ENCODE data around the gene RAB11B. TPM values are rescaled to one million over a fixed set of nuclear protein-coding genes. Genes with fewer than 3 reads are reported as not detected.
"Not testable (repeated sequence)": the region's sequence is repeated elsewhere in the genome, so short reads cannot be mapped to it uniquely, and the experiment has no call there.

Gene RAB11B
- total RNA-seq (102 TPM), polyA plus RNA-seq (10 to 100 TPM; 50.2 to 62.0 (median 51.6) TPM)

DNA sequence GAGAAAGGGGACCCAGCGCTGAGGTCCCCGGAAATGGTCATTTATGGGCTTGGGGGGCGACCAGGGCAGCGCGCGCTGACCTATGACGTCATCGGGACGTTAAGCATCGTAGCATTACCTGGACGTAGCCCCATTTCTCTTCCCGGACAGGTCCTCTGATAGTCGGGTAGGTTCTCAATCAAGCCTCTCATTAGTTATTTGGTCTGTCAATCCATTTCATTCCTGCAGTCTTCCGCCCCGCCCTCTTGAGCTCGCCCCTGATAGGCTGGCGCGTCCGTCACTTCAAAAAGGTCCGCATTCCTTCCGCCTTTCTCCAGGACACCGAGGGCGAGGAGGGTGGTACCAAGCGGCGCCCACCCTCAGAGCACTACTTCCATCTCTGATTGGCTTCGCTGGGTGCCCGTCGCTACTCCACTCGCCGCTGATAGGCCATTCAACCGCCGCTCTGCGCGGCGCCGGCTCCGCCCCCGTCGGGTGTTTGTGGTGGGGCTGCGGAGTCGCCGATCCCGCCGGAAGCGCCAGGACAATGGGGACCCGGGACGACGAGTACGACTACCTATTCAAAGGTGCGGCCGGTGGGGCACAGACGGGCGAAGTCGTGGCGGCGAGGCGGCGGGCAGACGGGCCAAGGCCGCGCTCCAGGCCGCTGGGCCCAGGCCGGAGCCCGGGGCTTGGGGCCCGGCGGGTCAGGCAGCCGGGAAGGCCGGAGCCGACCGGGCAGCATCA lies at the start of gene RAB11B:
Gene RAB11B (plus strand): TSS at position 470 of the 726 bp plus-strand sequence. CDS start 57 bp downstream, at position 527.
- Mint-ChIP-seq H3K36me3 (no peaks in the 10 kb centered on the region), H3K27ac (peak within 1 kb of the TSS; percentile 84 to 96 (median 95)), H3K9me3 (no peaks in the 10 kb centered on the region), H3K27me3 (no peaks in the 10 kb centered on the region), H3K4me3 (peak within 1 kb of the TSS; percentile 91 to 98 (median 96)), H3K4me1 (peaks cover 6 to 43% (median 9%) of the 10 kb centered on the region in 4 donors)
- H3K27me3 ChIP-seq (ENCODE audit: control insufficient read depth, insufficient read depth, low read length) = no peaks in the 10 kb centered on the region
- no peaks in the 10 kb centered on the region for H3K36me3 ChIP-seq (ENCODE audit: control insufficient read depth, insufficient read depth, low read length)
- H3K4me3 ChIP-seq (ENCODE audit: low read depth, low read length) = peak within 1 kb of the TSS; percentile 75
- no peaks in the 10 kb centered on the region for H3K9me3 ChIP-seq (ENCODE audit: control insufficient read depth in 2 of 2, low read length in 2 of 2)
- ATAC-seq (ENCODE audit: low read depth in 2 of 2) (peak; percentile 93 to 94), DNase-seq (peak; percentile 96 to 100 (median 99))
- peak within 1 kb of the TSS; percentile 98 for H3K27ac ChIP-seq (ENCODE audit: insufficient read depth, low read length, poor library complexity, severe bottlenecking)
- peaks cover 18% of the 10 kb centered on the region for H3K4me1 ChIP-seq (ENCODE audit: control insufficient read depth, insufficient read depth, low read length, poor library complexity, severe bottlenecking)

DNA sequence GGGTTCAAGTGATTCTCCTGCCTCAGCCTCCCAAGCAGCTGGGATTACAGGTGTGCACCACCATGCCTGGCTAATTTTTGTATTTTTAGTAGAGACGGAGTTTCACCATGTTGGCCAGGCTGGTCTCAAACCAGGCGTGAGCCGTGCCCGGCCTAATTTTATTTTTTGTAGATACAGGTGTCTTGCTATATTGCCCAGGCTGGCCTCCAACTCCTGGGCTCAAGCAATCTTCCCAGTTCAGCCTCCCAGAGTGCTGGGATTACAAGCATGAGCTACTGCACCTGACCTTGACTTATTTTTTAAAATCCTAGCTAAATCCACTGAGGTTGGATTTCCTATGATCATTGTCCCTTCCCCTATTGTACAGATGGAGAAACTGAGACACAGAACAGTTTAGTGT lies 48.7 kb upstream of the RAB11B start:
- peak overlapping the region; percentile 29 to 77 (median 64) for H3K4me3 Mint-ChIP-seq
- not testable (repeated sequence) for H3K36me3 ChIP-seq (ENCODE audit: control insufficient read depth, insufficient read depth, low read length); H3K36me3 Mint-ChIP-seq; ATAC-seq (ENCODE audit: low read depth in 2 of 2); H3K27me3 ChIP-seq (ENCODE audit: control insufficient read depth, insufficient read depth, low read length); H3K4me3 ChIP-seq (ENCODE audit: low read depth, low read length); H3K27ac ChIP-seq (ENCODE audit: insufficient read depth, low read length, poor library complexity, severe bottlenecking); H3K9me3 Mint-ChIP-seq; H3K9me3 ChIP-seq (ENCODE audit: control insufficient read depth in 2 of 2, low read length in 2 of 2); DNase-seq
- H3K4me1 Mint-ChIP-seq = peaks cover 0 to 18% (median 9%) of the 10 kb centered on the region in 4 donors
- H3K27ac Mint-ChIP-seq = peak overlapping the region in 2 of 3 donors; percentile 43 to 73
- peaks cover 41% of the 10 kb centered on the region for H3K27me3 Mint-ChIP-seq
- H3K4me1 ChIP-seq (ENCODE audit: control insufficient read depth, insufficient read depth, low read length, poor library complexity, severe bottlenecking) = peaks cover 17% of the 10 kb centered on the region

DNA sequence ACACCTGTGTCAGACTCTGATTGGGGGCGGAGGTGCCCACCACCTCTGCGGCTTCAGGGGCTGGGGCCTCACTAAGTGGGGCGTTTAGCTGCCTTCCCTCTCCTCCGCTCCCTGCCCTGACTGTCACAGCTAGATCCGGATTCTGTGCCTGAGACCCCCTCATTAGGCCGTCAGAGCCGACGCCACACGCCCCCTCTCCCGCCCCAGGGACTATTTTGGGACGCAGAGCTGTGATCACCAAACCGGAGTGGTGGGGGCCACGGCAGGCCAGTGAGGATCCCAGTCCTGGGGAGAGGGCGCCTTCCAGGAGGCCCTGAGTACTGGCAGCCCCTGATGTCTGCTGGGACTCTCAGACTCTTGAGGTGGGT lies 47.9 kb upstream of the RAB11B start:
- Mint-ChIP-seq H3K36me3 (peaks cover 3% of the 10 kb centered on the region), H3K9me3 (peaks cover 0 to 4% (median 0%) of the 10 kb centered on the region in 7 donors), H3K27me3 (peaks cover 38% of the 10 kb centered on the region), H3K4me1 (peaks cover 0 to 18% (median 9%) of the 10 kb centered on the region in 4 donors), H3K27ac (no peak overlapping the region), H3K4me3 (peak overlapping the region; percentile 46 to 77 (median 64))
- Histone ChIP-seq H3K4me1 (ENCODE audit: control insufficient read depth, insufficient read depth, low read length, poor library complexity, severe bottlenecking) (peaks cover 17% of the 10 kb centered on the region), H3K9me3 (ENCODE audit: control insufficient read depth in 2 of 2, low read length in 2 of 2) (no peaks in the 10 kb centered on the region), H3K27ac (ENCODE audit: insufficient read depth, low read length, poor library complexity, severe bottlenecking) (no peak overlapping the region), H3K36me3 (ENCODE audit: control insufficient read depth, insufficient read depth, low read length) (no peaks in the 10 kb centered on the region), H3K4me3 (ENCODE audit: low read depth, low read length) (no peak overlapping the region), H3K27me3 (ENCODE audit: control insufficient read depth, insufficient read depth, low read length) (no peaks in the 10 kb centered on the region)
- no peak for DNase-seq
- ATAC-seq (ENCODE audit: low read depth in 2 of 2) = no peak

DNA sequence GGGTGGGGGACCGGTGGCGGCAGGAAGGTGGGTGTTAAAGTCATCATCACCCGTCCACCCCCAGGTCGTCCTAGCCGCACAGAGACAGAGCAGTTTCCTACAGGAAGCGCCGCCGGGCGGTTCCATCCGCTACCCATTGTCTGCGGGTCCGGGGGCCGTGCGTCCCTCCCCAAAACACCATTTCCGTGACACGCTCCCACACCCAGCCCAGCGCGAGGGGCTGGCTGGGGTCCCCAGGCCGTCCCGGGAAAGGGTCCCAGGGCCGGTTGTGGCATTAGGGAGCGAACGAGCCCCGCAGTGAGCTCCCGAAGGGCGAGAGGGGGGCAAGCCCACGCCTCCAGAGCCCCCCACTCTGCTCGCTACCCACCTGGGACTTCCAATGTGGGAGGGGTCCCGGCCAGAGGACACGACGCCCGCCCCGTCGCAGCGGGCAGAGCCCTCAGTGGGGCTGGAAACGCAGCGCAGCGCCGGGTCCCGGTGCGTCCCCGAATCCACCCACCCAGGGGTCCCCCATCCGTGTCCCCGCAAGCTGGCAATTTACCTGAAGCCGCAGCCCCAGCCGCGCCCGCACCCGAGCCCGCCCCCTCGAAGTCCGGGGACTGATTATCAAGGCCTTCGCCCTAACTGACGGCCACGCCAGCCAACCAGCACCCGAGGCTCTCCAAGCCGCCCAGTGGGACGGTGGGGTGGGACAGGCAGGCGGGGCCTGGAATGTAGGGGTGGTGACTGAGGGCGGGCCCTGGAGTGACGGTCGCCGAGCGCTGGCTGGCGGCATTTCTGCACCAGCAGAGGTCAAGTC lies 47.3 kb upstream of the RAB11B start, which contains the start of gene KANK3:
Gene KANK3 (minus strand): TSS at position 579 of the 799 bp plus-strand sequence. CDS start 5,434 bp downstream, outside the sequence.
- Mint-ChIP-seq H3K4me3 (peak within 1 kb of the TSS; percentile 78 to 93 (median 87)), H3K27ac (peak within 1 kb of the TSS in 1 of 3 donors; percentile 42), H3K9me3 (peaks cover 0 to 4% (median 0%) of the 10 kb centered on the region in 7 donors), H3K36me3 (peaks cover 3% of the 10 kb centered on the region), H3K4me1 (peaks cover 0 to 18% (median 9%) of the 10 kb centered on the region in 4 donors), H3K27me3 (peaks cover 34% of the 10 kb centered on the region)
- DNase-seq = peak; percentile 82 to 97 (median 86)
- ATAC-seq (ENCODE audit: low read depth in 2 of 2) = peak; percentile 99 to 100
- Histone ChIP-seq H3K4me1 (ENCODE audit: control insufficient read depth, insufficient read depth, low read length, poor library complexity, severe bottlenecking) (peaks cover 17% of the 10 kb centered on the region), H3K27me3 (ENCODE audit: control insufficient read depth, insufficient read depth, low read length) (no peaks in the 10 kb centered on the region), H3K4me3 (ENCODE audit: low read depth, low read length) (peak within 1 kb of the TSS; percentile 37), H3K9me3 (ENCODE audit: control insufficient read depth in 2 of 2, low read length in 2 of 2) (no peaks in the 10 kb centered on the region), H3K36me3 (ENCODE audit: control insufficient read depth, insufficient read depth, low read length) (no peaks in the 10 kb centered on the region), H3K27ac (ENCODE audit: insufficient read depth, low read length, poor library complexity, severe bottlenecking) (no peak within 1 kb of the TSS)

DNA sequence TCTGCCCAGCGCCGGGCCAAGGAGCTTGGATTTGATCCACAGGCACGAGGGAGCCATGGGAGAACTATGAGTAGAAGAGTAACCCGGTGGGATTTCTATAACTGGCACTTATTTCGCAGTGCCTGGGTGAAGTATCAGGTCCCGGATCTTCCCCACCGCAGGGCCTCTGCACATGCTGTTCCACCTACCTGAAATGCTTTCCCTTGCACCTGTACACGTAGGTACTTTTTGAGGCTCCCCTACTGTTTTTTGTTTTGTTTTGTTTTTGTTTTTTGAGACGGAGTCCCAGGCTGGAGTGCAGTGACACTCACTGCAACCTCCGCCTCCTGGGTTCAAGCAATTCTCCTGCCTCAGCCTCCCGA lies 46.7 kb upstream of the RAB11B start:
- DNase-seq (no peak), ATAC-seq (ENCODE audit: low read depth in 2 of 2) (no peak)
- peak overlapping the region; percentile 37 for H3K4me3 ChIP-seq (ENCODE audit: low read depth, low read length)
- peaks cover 3% of the 10 kb centered on the region for H3K36me3 Mint-ChIP-seq
- H3K4me3 Mint-ChIP-seq = peak overlapping the region; percentile 78 to 93 (median 87)
- peaks cover 37% of the 10 kb centered on the region for H3K27me3 Mint-ChIP-seq
- no peaks in the 10 kb centered on the region for H3K36me3 ChIP-seq (ENCODE audit: control insufficient read depth, insufficient read depth, low read length)
- no peaks in the 10 kb centered on the region for H3K27me3 ChIP-seq (ENCODE audit: control insufficient read depth, insufficient read depth, low read length)
- H3K27ac ChIP-seq (ENCODE audit: insufficient read depth, low read length, poor library complexity, severe bottlenecking) = no peak overlapping the region
- peaks cover 0 to 18% (median 9%) of the 10 kb centered on the region in 4 donors for H3K4me1 Mint-ChIP-seq
- peaks cover 0 to 4% (median 0%) of the 10 kb centered on the region in 7 donors for H3K9me3 Mint-ChIP-seq
- H3K9me3 ChIP-seq (ENCODE audit: control insufficient read depth in 2 of 2, low read length in 2 of 2) = no peaks in the 10 kb centered on the region
- peak overlapping the region in 1 of 3 donors; percentile 42 for H3K27ac Mint-ChIP-seq
- H3K4me1 ChIP-seq (ENCODE audit: control insufficient read depth, insufficient read depth, low read length, poor library complexity, severe bottlenecking) = peaks cover 17% of the 10 kb centered on the region

DNA sequence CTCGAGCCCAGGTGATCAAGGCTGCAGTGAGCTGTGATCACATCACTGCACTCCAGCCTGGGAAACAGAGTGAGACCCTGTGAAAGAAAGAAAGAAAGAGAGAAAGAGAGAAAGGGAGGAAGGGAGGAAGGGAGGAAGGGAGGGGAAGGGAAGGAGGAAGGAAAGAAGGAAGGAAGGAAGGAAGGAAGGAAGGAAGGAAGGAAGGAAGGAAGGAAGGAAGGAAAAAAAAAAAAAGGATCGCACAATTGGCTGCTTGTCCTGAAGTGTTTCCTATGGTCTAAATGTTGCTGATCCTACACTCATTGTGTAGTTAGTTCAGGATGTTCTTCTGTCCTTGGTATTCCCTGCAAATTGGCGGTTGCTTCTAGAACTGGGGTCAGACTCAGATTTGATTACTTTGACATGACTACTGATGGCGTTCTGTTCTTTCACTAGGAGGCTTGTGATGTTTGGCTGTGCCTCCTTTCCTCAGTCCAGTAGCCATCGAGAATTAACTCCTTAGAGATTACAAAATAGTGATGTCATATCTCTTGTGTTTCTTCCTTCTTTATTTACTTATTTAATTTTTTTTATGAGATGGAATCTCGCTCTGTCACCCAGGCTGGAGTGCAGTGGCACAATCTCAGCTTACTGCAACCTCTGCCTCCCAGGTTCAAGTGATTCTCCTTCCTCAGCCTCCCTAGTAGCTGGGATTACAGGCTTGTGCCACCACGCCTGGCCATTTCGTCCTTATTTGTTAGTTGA lies 40.4 kb upstream of the RAB11B start:
- H3K27ac Mint-ChIP-seq = not testable (repeated sequence)

DNA sequence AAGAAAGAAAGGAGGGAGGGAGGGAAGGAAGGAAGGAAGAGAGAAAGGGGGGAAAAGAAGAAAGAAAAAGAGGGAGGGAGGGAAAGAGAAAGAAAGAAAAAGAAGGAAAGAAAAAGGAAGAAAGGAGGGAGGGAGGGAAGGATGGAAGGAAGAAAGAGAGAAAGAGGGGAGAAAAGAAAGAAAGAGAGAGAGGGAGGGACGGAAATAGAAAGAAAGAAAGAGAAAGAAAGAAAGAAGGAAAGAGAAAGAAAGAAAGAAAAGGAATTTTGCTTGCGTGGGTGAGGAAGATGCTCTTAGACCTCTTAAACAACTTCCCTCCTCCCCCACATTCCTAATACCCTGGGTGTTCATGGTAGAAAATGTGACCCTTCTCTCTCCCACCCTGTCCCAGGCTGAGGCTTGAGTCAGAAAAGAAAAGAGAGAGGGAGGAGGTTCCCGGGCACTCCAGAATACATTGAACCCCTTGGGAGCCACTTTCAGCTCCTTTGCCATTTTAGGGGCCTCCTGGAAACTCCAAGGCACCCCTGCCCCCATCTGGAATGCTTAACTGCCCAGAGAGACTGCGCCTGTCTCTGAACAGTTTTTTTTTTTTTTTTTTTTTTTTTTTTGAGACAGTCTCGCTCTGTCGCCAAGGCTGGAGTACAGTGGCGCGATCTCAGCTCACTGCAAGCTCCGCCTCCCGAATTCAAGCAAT lies 37.9 kb upstream of the RAB11B start:
- Mint-ChIP-seq H3K4me1 (peaks cover 0 to 5% (median under 1%) of the 10 kb centered on the region in 4 donors), H3K27ac (no peak overlapping the region), H3K27me3 (peaks cover 38% of the 10 kb centered on the region), H3K36me3 (no peaks in the 10 kb centered on the region), H3K4me3 (no peak overlapping the region), H3K9me3 (peaks cover 0 to 4% (median 0%) of the 10 kb centered on the region in 7 donors)
- H3K9me3 ChIP-seq (ENCODE audit: control insufficient read depth in 2 of 2, low read length in 2 of 2) = peaks cover 0 to 3% of the 10 kb centered on the region in 2 experiments
- H3K36me3 ChIP-seq (ENCODE audit: control insufficient read depth, insufficient read depth, low read length) = no peaks in the 10 kb centered on the region
- H3K4me1 ChIP-seq (ENCODE audit: control insufficient read depth, insufficient read depth, low read length, poor library complexity, severe bottlenecking) = peaks cover 3% of the 10 kb centered on the region
- DNase-seq (no peak), ATAC-seq (ENCODE audit: low read depth in 2 of 2) (no peak)
- peaks cover 4% of the 10 kb centered on the region for H3K27me3 ChIP-seq (ENCODE audit: control insufficient read depth, insufficient read depth, low read length)
- H3K4me3 ChIP-seq (ENCODE audit: low read depth, low read length) = no peak overlapping the region
- H3K27ac ChIP-seq (ENCODE audit: insufficient read depth, low read length, poor library complexity, severe bottlenecking) = no peak overlapping the region

More for the DNA sequence above, 40.4 kb upstream of the RAB11B start:
- H3K9me3 ChIP-seq (ENCODE audit: control insufficient read depth in 2 of 2, low read length in 2 of 2); H3K27ac ChIP-seq (ENCODE audit: insufficient read depth, low read length, poor library complexity, severe bottlenecking); H3K4me1 Mint-ChIP-seq; H3K36me3 ChIP-seq (ENCODE audit: control insufficient read depth, insufficient read depth, low read length); DNase-seq; H3K4me3 ChIP-seq (ENCODE audit: low read depth, low read length); H3K36me3 Mint-ChIP-seq; H3K9me3 Mint-ChIP-seq; ATAC-seq (ENCODE audit: low read depth in 2 of 2); H3K27me3 ChIP-seq (ENCODE audit: control insufficient read depth, insufficient read depth, low read length); H3K4me1 ChIP-seq (ENCODE audit: control insufficient read depth, insufficient read depth, low read length, poor library complexity, severe bottlenecking); H3K4me3 Mint-ChIP-seq: not testable (repeated sequence)
- peaks cover 34% of the 10 kb centered on the region for H3K27me3 Mint-ChIP-seq
